HG03521 (cell line): ENCODE results near the gene TMEM176A.
"Not testable (repeated sequence)": the region's sequence is repeated elsewhere in the genome, so short reads cannot be mapped to it uniquely, and the experiment has no call there.

Experiments
- ATAC-seq: cut with Tn5 transposase; IDR thresholded peaks from one replicate; pipeline ENCODE4 v1.9.1; 2021; ENCODE audit warnings: mild to moderate bottlenecking, moderate library complexity; ENCODE audit not compliant: unreplicated experiment

Gene TMEM176A

DNA sequence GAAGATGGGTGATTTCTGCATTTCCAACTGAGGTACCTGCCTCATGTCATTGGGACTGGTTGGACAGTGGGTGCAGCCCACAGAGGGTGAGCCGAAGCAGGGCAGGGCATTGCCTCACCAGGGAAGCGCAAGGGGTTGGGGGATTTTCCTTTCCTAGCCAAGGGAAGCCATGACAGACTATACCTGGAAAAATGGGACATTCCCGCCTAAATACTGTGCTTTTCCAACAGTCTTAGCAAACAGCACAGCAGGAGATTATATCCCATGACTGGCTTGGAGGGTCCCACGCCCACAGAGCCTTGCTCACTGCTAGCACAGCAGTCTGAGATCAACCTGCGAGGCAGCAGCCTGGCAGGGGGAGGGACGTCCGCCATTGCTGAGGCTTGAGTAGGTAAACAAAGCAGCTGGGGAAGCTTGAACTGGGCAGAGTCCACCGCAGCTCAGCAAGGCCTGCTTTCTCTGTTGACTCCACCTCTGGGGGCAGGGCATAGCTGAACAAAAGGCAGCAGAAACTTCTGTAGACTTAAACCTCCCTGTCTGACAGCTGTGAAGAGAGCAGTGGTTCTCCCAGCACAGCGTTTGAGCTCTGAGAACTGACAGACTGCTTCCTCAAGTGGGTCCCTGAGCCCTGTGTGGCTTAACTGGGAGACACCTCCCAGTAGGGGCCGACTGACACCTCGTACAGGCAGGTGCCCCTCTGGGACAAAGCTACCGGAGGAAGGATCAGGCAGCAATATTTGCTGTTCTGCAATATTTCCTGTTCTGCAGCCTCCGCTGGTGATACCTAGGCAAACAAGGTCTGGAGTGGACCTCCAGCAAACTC is 7.3 kb downstream of the TMEM176A start:
- ATAC-seq, result not testable (repeated sequence)

DNA sequence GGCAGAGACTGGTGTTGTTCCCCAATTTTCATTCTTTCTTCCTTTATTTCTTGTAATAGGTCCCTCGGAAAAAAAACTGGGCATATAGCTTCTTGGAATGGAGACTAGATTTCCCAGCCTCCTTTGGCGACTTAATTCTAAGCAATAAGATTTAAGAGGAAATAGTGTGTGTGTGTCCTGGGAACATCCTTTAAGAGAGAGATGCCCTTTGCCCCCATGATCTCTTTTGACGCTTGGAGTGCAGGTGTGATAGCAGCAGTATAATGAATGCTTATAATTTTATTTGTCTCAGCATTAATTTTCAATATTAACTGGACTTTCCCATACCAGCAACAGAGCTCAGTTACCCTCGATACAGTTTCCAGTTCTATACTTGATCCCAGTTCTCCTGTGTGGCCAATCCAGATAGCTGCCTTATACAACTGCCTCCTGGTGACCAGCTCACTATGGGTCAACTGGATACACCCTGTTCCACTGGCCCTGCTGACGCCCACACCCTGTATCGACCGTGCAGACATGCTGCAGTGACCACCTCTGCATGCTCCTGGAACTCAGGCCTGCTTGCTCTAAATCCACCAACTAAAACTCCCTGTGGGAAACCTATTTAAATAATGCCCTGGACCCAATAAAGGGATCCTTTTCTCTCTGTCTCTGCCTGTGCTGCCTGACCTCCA is 13.9 kb downstream of the TMEM176A start:
- no peak for ATAC-seq

DNA sequence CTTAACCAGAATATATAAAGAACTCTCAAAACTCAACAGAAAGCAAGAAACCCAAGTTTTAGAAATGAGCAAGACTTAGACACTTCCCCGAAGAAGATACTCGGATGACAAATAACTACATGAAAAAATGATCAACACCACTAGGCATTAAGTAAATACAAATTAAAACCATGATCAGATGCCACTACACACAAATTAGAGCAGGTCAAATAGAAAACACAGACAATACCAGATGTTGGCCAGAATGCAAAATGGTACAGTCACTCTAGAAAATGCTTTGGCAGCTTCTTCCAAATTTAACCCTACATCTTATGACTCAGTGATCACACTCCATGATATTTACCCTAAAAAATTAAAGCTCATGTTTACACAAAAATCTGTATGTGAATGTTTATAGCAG is 18.4 kb downstream of the TMEM176A start:
- ATAC-seq, result no peak

DNA sequence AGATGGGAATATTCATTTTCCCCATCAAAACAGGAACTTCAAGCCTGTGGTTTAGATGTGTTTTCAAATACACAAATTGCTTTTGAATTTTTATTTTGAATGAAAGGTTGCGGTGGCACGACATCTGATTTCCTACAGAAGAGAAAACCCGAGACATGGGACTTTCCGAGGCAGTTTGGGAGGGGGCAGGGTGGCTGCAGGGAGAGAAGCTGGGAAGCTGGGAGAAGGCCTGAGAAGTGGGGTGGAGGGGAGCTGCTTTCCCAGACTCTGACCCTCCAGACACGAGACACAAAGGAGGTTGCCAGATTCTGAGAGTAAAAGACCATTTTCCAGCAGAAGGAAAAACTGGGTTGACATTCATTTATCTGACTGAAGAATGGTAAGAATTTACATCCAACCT is 19.6 kb downstream of the TMEM176A start:
- no peak for ATAC-seq

DNA sequence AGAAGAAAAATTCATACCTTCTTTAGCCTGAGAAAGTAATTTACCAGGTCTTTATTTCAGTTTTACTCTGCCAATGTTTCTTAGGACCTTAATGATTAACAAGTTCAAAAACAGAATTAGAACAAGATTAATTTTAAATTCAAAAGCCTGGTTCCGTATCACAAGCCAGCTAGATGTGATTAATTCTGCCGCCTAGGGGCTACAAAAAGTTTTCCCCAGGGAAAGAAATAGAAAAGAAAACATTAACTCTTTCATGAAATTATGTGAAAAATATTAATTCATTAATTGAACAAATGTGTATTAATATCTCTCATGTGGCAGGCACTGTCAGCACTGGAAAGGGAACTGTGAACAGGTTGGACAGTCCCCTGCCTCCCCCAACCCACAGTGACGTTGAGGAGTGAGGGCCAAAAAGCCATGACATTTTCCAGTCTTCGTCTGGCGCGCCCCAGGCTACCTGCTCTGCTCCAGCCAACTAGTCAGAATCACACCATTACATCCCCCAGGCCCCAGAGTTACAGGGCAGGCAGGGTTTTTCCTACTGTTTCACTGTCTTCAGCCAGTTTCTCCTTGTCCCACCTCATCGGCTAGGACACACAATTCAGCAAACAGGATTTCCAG is 20.1 kb downstream of the TMEM176A start:
- ATAC-seq, result no peak

DNA sequence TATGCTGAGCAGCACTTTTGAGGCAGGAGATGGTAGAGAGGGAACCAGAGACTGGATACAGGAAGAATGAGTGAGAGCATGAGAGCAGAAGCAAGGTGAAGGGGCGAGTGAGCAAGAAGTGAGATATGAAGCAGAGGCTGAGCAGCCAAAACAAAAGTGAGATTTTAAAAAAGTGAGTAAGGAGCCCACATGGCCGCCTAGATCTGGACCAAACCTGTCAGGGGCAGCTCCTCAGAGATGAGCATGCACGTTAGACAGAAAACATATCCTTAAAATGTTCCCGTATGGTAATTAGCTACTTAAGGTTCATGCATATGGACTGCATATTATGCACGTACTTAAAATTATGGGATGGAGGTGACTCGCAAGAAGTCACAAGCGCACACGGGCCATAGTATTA is 22.5 kb downstream of the TMEM176A start:
- ATAC-seq, result no peak

DNA sequence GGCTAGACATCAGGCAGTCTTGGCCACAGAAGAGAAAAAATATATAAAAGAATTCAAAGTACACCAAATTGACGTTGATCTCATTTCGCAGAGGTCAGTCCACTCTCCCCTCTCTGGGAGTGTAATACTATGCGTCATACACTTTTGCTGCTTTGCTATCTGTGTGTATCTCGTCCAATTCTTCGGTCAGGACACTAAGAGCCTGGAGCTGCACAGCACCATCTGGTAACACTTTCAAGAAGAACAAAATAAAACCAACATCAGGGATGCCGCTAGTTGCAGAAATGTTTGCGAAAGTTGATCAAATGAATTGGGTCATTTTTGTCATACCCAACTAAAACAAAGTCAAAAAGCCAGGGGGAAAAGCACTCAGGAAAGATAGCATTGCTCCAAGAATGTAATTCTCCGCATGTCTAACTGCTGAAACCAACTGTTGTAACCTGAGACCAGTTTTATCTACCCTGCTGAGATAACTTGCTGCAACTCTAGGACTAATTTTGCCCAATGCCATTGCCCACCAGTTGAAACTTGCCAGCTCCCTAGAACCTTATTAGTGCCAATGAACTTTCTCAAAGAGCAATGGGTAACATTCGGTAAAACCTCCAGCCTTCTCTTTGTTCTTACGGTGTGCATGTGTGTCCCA is 23.0 kb downstream of the TMEM176A start:
- no peak for ATAC-seq

DNA sequence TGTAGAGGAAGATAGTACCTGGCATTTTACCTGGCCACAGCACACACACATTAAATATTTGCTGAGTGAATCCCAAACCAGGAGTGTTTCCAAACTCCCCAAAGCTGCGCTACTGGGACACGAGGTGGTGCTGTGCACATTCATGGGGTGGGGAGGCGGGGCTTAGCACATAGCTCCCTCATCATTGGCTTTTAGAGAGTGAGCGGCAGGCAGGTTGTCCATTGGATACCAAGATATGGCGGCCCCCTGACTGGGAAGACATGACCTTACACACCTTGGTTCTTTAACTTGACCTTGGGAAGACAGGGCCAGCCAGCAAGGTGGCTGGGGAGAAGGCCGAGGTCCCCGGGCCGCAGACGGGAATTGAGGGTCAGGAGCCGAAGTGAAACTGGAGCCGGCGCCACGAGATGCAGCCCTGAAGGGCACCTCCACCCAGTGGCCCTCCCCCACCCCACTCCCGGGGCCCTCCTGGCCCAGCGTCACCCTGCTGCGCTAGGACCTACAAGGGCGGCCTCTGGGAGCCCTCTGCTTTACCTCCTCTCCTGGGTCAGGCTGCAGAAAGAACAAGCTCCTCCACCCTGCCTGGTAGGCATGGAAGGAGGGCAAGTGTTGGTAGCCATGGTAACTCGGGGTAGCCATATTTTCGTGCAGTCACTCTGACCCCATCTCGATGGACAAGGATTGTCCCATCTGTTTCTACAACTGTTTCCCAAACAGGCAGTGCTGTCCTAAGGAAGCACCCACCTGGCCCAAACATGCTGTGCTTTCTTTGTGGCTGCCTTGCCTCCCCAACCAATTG is 24.0 kb downstream of the TMEM176A start:
- ATAC-seq, result no peak

DNA sequence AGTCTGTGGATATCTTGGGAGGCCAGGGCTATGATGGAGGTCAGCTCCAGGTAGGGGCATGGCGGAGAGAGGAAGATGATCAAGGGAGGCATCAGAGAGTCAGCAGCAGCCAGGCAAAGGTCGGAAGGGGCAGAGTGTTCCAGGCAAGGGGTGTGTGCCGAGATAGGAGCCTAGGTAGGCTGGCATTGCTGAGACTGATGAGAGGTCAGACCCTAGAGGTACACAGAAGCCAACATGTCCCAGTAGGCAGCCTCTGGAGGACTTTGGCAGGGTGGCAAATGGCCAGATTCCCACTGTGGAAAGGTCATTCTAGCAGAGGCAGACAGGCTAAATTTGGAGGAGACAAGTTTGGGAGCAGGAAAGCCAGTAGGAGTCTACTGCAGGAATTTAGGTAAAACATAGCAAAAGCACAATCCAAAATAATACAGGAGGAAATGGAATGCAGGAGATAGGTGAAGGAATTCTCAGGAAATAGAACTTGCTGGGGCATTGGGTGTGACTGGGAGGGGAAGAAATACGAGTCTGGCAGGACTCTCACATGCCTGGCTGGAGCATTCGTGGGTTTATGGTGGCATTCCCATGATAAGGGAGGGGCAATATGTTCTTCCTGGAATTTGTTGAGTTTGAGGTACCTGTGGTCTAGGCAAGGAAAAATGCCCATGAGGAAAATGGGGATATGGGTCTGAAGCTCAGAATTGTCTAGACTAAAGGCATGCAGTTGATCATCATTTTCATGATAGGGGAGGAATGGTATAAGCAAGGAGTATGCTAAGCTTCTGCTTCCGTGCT is 25.7 kb downstream of the TMEM176A start:
- ATAC-seq, result no peak

DNA sequence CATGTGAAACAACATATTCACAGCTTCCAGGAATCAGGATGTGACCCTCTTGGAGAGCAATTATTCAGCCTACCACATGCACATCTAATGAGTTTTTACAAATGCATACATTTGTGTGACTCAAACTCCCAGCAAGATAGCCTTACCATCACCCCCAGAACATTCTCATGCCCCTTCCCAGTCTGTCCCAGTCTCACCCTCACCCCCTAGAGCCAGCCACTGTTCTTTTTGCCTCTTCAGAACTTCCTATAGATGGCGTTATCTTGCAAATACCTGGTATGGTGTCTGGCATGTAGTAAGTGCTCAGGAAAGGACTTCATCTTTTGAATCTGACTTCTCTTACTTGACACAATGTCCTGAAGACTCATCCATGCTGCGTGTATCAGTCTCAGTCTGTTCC is 27.8 kb downstream of the TMEM176A start:
- ATAC-seq, result no peak

DNA sequence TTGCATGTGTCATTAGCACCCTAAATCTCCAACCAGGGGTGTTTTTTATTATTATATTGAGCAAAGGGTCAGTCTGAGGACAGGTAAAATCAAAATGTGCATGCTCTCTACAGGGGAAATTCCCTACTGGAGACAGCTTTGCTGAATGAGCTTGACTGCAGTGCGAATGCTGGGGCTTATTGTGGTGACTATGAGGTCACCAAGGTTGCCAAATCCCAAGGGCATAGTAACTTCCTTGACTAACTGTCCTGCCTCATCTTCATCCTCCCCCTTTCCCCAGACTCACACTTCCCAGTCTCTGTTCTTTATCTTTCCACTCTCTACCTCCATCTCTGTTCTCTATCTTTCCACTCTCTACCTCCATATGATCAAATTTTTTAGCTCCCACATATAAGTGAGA is 28.9 kb downstream of the TMEM176A start:
- no peak for ATAC-seq

DNA sequence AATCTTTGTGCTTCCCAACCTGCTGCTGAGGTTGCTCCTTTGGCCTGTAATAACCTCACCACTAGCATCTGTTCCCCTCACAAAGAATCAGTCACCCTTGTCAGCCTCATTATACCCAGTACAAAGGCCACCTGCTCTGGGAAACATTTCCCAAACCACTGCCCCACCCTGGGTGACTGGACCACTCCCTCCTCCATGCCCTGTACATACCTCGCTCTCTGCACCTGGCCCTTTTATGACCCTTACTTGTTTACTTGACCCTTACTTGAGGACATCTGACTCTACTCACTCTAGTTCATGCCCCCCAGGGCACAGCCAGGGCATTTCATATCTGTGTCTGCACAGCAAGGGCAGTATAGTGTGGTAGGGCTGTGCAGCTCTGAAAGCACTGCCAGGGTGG is 30.4 kb downstream of the TMEM176A start:
- no peak for ATAC-seq

DNA sequence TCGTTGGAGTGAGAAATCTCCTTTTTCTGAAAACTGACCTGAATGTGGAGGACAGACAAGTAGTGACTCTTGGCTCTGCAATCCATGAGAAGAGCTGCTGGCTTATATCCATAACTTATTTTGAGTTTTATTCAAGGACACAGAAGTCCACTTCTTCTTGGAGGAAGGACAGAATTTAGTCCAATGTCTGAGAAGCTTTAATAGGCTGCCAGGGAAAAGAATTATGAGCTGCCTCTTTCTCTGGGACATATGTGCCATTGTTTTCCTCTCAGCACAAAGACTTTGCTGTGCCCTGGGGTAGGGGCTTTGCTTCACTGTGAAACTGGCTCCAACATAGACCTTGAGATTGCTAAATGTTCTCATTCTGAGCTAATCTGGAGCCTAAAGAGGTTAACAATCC is 31.3 kb downstream of the TMEM176A start:
- no peak for ATAC-seq

DNA sequence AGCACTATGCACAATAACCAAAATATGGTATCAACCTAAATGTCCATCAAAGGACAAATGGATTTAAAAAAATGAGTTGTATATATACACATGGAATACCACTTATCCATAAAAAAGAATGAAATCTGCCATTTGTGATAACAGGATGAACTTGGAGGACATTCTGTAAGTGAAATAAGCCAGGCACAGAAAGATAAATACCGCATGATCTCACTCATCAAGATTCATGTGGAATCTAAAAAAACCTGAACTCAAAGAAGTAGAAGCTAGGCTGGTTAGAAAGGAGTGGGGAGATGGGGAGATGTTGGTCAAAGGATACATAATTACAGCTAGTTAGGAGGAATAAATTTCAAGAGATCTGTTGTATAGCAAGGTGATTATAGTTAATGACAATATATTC is 34.5 kb downstream of the TMEM176A start:
- no peak for ATAC-seq

DNA sequence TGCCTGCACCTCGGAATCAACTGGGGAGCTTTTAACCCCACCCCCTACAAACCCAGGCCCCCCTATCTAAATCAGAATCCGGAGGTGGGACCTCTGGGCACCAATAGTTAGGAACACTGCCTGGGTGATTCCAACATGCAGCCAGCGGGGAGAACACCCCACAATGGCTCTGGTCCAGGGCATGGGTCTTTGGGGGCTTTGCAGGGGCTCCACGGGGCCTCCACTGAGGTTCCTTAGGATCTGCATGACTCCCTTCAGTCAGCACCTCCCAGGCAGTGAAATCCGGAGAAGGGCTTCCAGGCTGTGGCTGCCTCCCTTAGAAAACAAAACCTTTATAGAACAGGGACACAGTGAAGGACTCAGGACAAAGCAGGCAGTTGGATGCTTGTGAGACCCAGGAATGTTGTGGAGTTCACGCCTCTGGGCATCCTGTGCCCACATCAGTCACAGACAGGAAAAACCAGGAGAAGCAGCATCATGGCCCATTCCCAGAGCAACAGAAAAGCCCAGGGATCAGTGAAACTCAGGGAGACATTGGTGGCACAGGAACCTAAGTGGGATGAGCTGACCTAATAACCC is 35.2 kb downstream of the TMEM176A start:
- no peak for ATAC-seq

DNA sequence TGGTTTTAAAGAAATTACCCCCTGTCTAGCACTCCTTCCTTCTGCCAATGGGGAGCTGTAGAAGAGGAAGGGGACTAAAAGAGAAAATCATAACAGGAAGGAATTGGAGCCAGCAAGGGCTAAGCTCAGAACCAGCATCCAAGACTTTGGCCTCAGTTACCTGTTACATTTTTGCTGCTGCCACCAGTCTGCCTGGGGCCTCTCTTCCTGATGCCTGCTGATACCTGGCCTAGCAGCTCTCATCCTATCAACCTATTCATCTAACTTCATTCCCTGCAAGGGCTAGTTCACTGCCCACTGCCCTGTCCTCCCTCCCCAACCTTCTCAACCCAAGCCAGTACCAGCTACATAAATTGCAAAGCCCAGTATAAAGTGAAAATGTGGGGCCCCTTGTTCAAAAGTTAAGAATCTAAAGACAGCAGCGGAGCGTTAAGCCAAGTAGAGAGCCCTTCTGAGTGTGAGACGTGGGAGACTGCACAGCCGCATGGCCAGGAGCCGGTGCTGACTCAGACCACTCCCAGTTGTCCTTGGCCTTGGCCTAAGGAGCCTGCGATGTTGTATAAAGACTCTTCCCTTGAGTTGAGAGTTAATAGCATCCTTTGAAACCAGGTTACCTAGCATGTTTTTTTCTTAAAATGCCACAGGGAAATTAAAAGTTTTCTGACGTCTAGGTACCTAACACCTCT is 38.5 kb downstream of the TMEM176A start:
- no peak for ATAC-seq

DNA sequence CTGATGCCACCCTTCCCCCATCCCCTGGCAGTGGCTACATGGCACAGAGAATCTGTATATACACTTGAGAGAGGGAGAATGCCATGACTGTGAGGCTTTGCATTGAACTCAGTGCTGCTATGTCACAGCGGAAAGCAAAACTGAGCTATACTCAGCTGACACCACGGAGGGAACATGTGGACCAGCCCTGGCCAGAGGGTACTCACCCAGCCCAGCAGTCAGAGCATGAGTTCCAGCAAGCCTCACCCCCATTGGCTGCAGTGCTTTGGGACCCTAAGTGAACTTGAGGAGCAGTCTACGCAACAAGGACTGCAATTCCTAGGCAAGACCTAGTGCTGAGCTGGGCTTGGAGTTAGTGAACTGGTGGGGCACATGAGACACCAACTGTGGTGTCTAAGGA is 41.4 kb downstream of the TMEM176A start:
- no peak for ATAC-seq

DNA sequence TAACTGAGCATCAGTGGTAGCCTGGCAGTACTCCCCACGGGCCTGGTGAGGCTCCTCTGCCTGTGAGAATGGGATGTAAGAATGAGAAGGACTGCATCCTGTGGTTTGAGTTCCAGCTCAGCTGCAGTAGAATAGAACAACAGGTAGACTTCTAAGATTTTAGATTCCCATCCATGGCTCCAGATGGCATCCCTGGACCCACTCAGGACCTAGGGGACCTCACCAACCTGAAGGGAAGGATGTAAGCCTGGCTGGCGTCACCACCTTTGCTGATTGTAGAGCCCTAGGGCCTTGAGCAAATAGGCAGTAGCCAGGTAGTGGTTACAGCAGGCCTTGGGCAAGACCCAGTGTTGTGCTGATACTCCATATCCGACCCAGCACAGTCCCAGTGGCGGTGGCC is 42.1 kb downstream of the TMEM176A start:
- ATAC-seq, result no peak

DNA sequence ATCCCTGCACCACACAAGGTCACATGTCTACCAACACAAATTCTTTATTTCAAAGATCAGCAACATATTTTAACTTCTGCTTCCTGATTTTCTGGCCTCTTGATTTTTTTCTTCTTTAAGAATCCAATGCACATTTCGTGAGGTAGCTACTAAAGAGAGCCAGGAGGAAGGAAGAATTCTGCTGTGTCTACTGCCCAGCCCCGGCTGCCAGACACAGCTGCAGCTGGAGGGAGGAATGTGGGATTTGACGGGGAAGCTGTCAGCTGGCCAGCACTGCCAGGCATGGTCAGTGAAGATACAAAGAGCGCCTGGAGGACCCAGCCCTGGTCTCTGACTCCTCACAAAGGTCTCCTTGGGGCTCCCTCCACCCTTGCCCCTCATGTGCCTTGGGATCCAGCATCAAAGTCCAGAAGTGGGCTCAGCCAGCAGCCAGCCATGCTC is 44.9 kb downstream of the TMEM176A start:
- no peak for ATAC-seq
